GM10248 (cell line): ENCODE results near the gene CFAP46.

ENCODE experiments used
- CTCF ChIA-PET: fragments of 300-600 bp; sonication (Branson Sonifier 250); formaldehyde crosslinking; extraction: SDS; loops from one replicate; lab custom pipeline; 2021; ENCODE audit warnings: antibody characterized with exemption; lab: Yijun Ruan, JAX
- POLR2A ChIA-PET: fragments of 350-650 bp; sonication (Branson Sonifier 250); formaldehyde crosslinking; extraction: SDS; loops from one replicate; lab custom pipeline; 2020; ENCODE audit warnings: antibody characterized with exemption; lab: Yijun Ruan, JAX
- DNase-seq: peaks from one replicate; pipeline ENCODE4 v3.0.0; 2012; ENCODE audit errors: extremely low spot score
- TF ChIP-seq, protein P1 (sequence below): IDR thresholded peaks from 2 replicates; pipeline ENCODE4 v1.5.1; 2012; ENCODE audit warnings: mild to moderate bottlenecking, low read depth; ENCODE audit errors: extremely low read depth, missing control alignments, control extremely low read depth

The CFAP46 gene

DNA sequence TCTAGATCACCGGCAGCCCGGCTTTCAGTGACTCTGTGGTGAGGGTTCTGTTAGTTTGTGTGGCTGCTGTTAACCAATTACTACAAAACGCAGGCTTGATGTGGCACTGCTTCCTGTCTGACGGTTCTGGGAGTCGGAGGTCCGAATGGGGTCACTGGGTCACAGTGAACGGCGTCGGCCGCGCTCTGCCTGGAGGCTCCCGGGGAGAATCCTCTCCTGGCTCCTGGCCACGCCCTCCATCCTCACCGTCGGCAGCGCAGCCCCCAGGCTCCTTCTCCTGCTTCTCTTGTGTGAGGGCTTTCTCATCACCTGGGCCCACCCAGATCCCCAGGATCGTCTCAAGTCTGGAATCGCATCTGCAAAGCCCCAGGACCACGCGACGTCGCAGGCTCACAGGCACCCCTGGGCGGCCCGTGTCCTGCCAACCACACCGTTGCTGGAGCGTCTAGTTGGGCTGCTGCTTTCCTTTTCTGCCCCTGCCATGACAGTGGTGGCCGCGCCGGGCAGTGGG lies 124.6 kb downstream of the CFAP46 start:
- ChIA-PET CTCF (no interaction called here), POLR2A (no interaction called here)
- TF ChIP-seq, protein P1, sequence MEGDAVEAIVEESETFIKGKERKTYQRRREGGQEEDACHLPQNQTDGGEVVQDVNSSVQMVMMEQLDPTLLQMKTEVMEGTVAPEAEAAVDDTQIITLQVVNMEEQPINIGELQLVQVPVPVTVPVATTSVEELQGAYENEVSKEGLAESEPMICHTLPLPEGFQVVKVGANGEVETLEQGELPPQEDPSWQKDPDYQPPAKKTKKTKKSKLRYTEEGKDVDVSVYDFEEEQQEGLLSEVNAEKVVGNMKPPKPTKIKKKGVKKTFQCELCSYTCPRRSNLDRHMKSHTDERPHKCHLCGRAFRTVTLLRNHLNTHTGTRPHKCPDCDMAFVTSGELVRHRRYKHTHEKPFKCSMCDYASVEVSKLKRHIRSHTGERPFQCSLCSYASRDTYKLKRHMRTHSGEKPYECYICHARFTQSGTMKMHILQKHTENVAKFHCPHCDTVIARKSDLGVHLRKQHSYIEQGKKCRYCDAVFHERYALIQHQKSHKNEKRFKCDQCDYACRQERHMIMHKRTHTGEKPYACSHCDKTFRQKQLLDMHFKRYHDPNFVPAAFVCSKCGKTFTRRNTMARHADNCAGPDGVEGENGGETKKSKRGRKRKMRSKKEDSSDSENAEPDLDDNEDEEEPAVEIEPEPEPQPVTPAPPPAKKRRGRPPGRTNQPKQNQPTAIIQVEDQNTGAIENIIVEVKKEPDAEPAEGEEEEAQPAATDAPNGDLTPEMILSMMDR = no peak
- DNase-seq = no peak

DNA sequence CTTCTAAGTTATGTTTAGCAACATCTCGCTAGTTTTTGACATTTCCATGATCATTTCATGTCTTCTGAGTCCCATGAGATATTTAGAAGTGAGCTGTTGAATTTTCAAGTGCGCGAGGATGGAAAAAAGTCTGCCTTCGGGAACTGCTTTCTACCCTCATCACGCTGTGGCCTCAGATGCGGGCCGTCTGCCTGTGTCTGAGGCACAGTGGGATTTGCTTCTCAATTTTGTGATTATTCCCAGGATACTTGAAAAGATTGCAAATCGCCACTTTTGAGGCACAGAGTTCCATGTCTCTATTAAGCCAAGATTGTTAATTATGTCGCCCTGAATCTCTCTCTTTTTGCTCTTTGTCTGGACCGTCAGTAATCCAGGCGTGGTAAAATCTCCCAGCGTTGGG lies 125.7 kb downstream of the CFAP46 start:
- no peak for DNase-seq
- CTCF ChIA-PET = no interaction called here
- TF ChIP-seq, protein P1 = no peak
- POLR2A ChIA-PET = no interaction called here

DNA sequence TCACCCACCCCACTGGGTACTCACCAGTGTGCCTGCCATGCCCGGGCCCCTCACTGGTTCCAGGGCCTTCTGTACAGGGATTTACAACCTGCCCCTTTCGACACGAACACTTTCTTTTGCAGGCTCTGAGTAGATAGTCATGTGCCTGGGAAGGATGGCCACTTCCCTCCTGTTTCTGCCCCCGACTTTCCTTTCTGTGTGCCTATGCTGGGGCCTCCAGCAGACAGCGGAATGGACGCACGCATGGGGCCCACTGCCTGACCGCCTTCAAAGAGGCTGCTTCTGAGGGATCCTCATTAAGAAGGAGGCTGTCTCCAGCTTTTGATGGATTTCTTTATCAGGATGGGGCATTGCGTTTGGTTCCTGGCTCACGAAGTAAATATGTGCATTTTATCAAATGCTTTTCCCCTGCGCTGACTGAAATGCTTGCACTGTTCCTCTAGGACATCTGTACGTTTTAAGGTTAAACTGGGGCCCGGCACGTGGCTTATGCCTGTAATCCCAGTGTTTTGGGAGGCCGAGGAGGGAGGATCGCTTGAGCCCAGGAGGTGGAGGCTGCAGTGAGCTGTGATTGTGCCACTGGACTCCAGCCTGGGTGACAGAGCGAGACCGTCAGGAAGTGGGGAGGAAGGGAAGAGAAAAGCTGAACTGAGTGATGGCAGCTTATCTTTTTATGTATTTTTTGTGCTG lies 127.1 kb downstream of the CFAP46 start:
- CTCF ChIA-PET = no interaction called here
- no peak for DNase-seq
- POLR2A ChIA-PET = no interaction called here
- TF ChIP-seq, protein P1 = no peak

DNA sequence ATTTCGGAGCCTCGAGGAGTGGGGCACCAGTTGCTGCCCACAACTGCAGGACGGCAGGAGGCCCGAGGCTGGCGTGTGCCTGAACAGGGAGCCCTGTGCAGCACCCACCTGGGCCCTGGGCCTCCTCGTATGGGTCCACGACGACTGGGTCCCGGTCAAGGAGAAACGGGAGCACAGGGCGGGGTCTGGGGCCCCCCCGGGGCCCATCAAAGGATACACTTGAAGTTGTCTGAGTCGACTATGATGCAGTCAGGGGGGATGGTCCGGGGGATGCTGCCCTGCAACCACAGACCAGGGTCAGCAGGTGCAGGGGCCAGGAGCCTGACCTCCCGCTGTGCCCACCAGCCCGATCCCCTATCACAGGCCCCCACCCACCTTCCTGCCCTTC lies 127.9 kb downstream of the CFAP46 start:
- ChIA-PET CTCF (no interaction called here), POLR2A (no interaction called here)
- TF ChIP-seq, protein P1 = no peak
- DNase-seq = no peak

DNA sequence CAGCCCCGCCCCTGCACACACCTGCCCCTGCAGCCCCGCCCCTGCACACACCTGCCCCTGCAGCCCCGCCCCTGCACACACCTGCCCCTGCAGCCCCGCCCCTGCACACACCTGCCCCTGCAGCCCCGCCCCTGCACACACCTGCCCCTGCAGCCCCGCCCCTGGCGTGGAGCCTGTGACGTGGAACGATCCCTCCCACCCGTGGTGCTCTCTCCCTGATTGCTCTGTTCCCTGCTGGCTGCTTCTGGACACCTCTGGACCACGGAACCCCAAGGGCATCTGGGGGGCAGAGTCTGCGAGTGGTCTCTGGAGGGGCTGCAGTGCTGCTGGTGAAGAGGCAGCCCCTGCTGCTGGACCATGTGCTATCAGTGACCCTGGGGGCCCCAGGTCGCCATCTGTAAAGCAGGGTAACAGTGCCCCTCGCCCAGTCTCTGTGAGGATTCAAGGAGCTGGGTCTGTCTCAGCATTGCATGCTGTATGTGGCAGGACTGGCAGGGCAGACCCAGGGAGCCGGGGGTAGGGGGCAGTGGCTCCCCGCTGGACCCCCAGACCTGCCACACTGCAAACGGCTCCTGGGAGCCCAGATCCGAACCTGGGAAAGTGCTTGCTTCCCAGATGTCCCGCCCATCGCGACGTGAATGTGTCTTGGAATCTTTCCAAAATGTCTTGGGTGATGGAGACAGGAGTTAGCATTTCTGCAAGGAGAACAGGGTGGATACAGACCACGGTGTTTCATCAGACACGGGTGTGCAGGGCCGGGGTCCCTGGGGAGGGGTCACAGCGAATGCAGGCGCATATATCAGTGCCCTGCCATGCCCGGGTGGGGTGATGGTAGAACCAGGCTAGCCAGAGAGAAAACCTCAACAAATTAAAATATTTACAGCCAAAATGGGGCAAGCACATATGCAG lies 128.6 kb downstream of the CFAP46 start:
- ChIA-PET CTCF (no interaction called here), POLR2A (no interaction called here)
- TF ChIP-seq, protein P1 = no peak
- no peak for DNase-seq

DNA sequence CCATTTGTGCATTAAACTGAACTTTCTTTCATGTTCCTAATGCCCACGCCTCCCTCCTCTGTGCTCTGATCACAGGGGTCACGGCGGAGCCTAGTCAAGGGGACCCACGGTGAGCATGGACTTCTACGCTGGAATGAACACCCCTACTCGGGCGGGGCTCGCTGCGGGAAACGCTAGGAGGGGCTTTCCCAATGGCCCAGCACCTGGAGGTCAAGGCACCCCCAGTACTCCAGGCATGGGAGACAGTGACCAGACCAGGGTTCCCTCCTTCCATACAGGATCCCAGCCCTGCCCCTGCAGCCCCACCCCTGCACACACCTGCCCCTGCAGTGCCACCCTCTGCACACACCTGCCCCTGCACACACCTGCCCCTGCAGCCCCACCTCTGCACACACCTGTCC lies 129.4 kb downstream of the CFAP46 start:
- DNase-seq = no peak
- ChIA-PET CTCF (no interaction called here), POLR2A (no interaction called here)
- TF ChIP-seq, protein P1 = no peak
